HG03039 (cell line): Measurements from ENCODE around the gene PSMA7.
"Not testable (repeated sequence)": the region's sequence is repeated elsewhere in the genome, so short reads cannot be mapped to it uniquely, and the experiment has no call there.

Experiments
- ATAC-seq: cut with Tn5 transposase; IDR thresholded peaks from one replicate; pipeline ENCODE4 v1.9.1; 2021; ENCODE audit warnings: mild to moderate bottlenecking, moderate library complexity; ENCODE audit not compliant: unreplicated experiment

The PSMA7 gene

DNA sequence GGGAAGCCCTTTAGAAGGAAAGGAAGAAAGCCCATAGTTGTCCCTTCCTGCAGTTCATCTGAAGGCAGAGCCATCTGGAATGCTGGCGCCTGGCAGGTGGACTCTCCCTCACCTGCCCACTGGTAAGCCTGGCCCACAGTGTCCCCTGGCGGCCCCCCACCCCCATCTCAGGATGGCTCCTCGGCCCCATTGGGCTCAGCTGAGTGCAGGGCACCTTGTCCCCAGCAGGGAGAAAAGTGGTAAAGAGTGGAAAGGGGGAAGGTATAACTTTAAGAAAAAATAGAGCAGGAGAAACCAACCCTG, 13.0 kb upstream of the PSMA7 start:
- ATAC-seq: no peak

DNA sequence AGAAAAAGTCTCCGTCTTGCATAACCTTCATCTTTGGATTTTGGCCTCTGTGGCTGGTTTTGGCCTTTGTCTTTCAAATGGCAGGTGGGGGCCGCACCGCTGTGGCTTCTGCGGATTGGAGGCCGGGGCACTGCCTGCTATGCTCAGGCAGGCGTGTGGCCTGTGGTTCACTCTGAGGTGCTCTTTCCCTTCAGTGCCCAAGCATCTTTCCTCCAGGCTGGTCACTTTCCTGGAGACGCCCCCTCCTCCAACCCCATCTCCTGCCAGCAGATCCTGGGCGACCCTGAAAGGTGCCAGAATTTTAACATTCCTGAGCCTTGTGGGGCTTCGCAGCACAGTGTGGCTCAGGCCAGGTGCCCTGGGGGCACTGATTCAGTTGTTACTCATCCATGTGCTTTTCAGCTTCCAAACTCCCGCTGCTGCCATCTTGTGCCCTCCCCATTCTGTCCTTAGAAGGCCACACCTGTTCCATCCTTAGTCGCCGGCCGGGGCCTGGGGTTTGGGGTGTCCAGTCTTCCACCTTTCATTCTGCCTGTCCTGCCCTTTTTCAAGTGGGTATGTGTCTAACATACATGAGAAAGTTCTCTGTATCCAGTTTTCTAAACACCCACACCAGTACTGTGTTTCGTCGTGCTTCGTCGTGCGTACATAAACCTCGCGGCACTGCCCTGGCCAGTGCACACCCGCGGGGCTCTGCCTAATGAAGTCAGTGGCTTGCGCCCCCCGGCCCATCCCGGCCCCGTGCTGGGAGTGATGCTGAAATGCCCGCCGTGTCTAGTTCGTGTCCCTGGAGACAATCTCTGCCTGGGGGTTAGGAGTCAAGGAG, 12.4 kb upstream of the PSMA7 start:
- ATAC-seq: no peak

DNA sequence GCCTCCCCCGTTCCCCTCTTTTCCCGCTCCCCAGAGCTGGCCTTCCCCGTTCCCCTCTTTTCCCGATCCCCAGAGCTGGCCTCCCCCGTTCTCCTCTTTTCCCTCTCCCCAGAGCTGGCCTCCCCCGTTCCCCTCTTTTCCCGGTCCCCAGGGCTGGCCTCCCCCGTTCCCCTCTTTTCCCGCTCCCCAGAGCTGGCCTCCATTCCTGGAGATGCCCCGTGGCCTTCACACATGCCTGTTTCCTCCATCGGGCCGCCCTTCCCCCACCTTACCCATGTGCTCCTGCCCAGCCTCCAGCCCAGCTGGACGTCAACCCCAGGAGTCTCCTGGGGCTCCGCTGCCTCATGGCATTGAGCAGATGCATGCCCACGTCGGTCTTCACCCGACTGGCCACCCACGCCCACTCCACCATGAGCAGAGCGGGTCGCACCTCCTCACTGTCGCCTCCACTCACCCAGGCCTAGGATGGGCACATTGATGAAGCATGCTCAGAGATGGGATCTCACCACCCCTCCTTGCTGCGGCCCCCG, 8.7 kb upstream of the PSMA7 start:
- no peak for ATAC-seq

DNA sequence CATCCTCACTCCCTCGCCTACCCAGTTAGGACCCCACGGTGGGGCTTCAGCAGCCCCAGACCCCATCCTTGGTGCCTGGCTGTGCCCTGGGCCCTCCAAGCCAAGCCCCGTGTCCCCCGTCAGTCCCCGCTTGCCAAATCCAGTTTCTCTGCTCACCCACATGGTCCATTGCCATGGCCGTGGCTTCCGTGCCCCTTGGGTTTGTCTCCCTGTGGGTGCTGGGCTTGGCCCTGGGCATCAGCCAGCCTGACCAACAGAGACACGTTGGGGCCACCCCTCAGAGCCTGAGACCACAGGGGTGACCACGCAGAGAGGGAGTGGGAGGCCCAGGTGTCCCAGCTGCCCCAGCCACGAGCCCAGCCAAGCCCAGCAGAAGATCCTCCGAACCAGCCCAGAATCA, 8.0 kb upstream of the PSMA7 start:
- no peak for ATAC-seq

DNA sequence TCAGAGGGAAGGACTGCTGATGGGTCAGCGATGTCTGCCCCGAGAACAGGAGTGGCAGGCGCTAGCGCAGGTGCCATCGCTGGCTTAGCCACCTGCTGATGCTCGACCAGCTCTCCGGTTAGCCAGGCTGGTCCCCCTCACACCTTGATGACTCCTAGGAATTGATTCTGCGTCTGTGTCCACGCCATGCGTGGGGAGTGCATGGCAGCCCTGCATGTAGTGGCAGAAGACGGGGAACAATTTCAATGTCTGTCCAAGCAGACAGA, 7.0 kb upstream of the PSMA7 start:
- no peak for ATAC-seq

DNA sequence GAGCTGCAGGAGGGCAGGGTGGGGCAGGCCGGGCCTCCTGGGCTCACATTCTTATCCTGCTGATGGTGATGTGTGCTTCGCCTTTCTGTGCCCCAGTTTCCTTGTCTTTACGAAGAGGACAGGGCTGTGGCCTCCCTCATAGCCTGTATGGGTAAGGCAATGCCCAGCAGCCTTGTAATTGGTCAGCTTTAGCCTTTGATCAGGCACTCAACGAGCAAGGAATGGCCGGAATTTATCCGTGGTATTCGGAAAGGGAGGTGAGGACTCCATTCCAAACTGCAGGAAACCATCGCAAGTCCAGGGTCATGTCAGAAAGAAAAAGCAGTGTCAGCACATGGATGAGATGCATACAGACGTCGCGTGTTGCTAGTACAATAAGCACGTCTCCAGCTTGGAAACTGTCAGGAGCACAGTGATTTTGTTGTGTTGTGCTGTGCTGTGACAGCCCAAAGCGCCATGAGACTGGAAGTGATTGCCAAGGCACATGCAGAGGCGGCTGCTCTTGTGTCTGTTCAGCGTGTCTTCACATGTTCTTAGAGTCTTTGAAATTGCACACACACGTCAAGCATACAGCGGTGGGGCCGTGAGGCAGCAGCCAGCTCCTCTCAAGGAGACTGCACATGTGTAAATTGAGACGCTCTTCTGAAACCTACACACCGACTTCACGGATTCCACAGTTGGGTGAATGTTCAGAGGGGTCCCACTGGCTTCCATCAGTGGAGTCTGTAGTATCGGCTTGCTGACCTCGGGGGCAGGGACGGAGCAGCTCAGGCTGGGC, 6.5 kb upstream of the PSMA7 start:
- no peak for ATAC-seq

DNA sequence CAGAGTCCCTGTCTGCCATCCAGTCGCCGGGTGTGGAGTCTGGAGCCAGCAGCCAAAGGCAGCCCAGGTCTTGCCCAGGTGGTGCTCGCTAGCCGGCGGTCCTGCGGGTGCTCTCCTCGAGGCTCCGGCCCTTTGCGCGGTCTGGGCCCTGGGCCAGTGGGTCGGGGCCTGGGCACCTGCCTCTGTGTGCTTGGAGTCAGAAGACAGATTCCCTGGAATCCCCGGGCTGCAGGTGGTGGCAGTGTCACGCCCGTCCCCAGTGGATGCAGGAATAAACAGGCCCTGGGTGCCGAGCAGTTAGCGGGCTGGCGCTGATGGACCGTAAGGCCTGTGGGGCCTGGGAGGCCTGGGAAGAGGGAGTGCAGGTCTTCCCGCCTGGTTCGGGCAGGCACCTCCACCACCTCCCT, 5.7 kb upstream of the PSMA7 start:
- ATAC-seq: no peak

DNA sequence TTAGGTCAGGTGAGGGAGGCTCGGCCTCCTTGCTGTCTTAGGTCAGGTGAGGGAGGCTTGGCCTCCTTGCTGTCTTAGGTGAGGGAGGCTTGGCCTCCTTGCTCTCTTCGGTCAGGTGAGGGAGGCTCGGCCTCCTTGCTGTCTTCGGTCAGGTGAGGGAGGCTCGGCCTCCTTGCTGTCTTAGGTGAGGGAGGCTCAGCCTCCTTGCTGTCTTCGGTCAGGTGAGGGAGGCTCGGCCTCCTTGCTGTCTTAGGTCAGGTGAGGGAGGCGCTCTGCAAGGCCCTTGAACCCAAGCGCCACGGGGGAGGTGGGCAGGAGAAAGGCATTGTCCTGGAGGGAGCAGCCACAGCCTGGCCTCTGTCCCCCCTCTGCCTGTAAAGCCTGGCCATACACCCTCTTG, 5.2 kb upstream of the PSMA7 start:
- ATAC-seq: not testable (repeated sequence)

DNA sequence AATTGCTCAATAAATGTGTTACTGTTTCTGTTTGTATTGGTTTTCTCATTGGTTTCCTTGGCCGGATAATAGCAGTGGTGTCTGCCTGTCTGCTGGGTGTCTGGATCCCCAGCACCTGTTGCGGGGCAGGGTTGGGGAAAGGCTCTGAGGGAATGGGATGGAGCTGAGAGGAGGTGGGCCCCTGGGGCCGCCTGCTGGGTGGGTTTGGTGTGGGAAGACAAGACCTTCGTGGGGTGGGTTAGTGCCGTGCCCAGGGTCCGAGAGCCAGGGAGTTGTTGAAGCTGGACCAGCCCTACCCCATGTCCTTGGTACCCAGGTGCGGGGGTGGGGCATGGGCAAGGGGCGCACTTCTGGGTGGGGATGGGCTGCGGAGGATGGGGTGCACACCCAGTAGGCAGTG, 4.3 kb upstream of the PSMA7 start:
- no peak for ATAC-seq

DNA sequence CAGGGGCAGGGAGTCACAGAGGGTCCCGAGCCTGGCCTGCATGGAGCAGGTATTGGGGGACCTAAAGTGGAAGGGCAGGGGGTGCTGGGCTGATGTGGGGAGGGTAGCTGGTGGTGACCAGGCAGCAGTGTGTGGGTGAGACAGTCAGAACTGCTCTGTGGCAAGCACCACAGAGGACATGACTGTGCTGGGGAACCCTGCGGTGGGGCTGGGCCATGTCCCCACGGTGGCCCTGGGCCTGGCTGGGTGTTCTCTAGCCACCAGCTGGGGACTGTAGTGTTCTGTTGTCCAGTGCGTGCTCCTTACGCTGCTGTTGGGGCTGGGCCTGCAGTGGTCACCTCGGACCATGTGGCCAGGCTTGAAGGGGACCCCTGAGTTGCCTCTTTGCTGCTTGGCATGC, 3.9 kb upstream of the PSMA7 start:
- no peak for ATAC-seq

DNA sequence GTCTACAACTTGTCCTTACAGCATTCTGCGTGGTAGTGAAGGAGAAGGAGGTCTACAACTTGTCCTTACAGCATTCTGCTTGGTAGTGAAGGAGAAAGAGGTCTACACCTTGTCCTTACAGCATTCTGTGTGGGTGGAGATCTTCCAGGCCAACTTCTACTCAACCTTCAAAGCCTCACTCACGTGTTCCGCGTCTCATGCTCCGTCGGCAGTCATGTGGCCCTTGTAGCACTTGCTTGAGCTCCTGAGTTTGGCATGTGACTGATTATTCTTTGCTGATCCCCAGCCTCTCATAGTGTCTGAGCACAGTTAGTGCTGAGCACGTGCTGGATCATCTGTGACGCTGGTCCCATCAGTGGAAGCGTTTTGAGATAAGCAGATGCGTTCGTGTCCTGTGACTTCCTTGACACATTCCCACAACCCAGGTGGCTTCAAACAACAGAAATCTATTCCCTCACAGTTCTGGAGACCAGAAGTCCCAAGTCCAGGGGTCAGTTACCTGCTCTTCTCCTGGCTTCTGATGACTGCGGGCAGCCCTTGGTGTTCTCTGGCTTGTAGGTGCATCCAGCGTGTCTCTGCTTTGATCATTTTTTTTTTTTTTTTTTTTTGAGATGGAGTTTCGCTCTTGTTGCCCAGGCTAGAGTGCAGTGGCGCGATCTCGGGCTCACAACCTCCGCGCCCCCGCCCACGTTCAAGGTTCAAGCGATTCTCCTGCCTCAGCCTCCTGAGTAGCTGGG, 3.0 kb upstream of the PSMA7 start:
- ATAC-seq: no peak

DNA sequence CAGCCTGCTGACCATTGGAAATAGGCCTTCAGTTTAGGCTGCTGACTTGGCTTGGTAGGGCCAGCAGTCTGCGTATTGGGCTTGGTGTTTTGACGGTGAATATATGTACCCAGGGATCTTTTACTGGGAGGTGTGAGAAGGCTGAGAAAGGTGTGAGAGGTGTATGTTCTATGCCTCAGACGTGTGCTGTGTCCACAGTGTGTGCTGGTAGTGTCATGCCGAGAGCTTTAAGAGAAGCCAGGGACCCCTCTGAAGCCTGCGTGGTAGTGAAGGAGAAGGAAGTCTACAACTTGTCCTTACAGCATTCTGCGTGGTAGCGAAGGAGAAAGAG, 2.5 kb upstream of the PSMA7 start:
- no peak for ATAC-seq

DNA sequence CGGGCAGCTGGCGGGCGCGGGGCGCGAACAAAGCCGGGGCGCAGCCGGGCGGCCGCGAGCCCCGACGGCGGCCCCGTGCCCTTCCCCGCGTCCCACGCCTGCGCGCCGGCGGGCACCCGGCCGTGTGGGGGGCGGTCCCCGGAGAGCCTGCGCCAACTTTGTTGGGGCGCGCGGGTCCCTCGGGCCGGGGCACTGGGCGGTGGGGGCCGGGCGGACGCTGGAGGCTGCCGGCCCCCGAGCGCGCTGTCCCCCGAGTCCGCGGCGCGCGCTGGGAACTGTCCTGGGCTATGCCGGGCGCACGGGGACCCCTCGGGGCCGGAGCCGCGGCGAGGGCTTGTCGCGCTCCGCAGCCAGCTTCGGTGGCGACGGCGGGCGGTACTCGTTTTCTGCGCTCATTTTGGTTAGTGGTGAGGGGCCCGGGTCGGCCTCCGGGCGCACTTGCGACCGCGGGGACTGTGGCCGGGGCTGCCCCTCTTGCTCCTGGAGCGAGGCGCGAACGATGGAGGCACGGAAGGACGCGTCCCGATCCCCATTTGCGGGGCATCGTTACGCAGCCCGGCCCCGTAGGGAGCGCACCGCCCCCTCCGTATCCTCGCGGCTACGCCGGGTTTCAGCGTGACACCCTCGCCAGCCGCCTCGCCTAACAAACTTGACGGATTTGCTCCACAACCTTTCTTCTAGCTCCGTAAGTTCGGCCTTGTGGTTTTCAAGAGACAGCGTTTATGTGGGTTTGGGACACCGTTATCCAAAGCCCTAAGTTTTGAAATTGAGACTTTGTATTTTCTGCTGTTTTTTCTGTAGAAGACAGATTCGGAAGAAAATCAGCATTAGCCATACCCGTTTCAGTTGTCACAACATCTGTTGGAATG, 997 bp upstream of the PSMA7 start:
- peak; percentile 31 for ATAC-seq

DNA sequence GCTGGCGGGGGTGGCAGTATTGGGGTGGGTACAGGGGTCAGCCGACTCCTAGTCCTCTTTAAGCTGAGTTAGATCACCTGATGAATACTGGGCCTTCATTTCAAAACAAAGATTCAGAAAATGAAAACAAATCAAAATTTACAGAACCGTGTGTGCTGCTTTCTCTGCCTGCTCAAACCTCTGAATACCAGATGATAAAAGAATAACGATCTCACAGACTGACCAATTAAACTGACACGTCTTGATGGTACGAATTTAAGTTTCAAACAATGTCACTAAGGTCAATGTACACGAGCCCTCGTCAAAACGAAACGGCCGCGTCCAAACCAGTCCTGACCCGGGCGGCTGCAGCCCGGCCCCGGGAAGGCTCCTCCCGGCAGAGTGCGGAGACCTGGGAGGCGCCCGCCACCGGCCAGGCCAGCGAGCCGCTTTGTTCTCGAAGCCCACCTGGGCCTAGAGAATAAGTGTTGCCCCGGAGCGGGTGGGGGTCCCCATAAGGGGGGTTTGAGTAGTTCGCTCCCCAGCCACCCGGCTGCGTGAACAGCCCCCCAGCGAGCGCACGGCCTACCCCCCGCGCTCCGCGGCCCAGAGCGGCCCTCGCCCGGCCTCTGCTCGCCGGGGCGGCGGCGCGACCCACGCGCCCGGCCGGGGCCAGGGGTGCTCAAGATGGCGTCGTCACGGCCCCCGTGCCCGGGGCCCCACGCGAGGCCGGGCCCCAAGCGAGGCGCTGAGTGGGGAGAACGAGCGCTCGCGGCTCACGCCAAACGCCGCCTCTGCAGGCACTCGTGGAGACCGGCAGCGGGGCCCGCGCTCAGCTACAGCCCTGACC, 728 bp downstream of the PSMA7 start:
- peak; percentile 4 for ATAC-seq

DNA sequence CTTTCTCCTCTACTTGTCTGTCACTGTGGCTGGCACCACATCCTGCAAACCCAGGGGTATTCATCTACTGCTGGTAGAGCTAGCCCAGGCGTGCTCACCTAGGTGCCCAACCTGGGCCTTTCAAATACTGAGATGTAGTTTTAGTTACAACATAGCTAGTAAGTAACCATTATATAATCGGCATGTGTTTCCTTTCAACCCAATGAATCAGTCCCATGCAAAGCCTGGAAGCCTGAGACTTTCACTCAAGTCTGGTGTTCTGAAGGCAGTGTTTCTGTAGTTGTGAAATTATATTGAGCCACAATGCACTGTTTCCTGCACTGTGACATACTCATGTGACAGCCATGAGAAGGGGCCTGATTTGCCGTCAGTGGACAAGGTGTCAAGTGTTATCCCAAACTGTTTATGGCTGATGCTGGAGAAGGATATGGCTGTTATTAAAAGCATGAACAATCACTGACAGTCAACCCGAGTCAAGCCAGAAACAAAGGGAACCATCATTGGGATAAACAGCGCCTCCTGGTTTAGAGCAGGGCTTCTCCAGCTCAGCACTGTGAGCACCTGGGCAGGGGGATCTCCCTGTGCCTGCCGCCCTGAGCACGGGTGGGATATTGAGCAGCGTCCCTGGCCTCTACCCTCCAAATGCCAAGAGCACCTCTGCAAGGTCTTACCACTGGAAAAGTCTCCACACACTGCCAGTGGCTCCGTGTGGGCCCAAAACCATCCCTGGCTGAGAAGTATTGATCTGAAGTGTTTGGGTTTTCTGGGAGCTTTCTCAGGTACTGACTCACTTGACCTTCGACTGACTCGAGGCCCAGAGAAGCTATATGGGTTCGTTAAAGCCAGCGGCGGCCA, 1.6 kb downstream of the PSMA7 start:
- ATAC-seq: no peak

DNA sequence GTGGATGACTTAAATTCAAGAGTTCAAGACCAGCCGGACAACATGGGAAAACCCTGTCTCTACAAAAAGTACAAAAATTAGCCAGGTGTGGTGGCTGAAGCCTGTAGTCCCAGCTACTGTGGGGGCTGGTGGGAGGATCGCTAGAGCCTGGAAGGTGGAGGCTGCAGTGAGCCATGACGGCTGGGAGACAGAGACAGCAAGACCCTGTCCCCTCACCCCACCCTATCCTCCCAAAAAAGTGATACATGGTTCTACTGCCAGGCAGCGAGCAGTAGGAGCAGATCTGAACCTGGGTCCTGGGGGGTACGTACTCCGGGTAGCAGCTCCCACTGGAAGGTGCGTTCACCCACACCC, 2.2 kb downstream of the PSMA7 start:
- ATAC-seq: no peak

DNA sequence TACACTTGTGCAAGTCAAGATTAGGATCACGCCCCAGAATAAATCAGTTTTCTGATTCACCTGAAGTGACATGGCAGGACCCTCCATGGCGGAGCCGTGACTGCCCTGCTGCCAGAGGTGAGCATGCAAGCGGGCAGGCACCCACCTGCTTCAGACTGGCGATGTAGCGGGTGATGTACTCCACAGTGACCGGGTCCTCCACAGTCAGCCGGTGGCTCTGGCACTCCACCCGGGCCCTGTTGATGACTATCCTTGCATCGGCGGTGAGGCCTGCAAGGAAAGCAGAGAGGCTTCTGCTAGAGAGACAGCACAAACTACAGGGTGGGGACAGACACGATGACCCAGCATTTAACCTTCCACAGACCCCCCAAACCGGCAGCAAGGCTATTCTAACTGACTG, 3.6 kb downstream of the PSMA7 start:
- ATAC-seq: no peak

DNA sequence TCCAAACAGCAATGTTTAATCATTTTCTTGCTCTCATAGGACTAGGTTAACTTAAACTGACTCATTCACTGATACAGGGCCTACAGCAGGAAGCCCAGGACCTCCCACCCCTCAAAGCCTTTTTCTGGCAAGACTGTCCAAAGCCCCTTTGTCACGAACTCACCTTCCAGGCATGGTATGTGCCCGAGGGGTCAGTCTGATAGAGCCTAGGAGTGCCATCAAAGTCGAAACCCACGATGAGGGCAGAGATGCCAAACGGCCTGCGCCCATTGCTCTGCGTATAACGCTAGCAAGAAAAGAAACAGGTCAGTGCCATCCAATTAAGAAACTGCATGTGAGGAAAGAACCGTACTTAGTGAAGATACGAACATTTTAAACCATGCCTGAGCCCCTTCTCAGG, 4.3 kb downstream of the PSMA7 start:
- no peak for ATAC-seq

DNA sequence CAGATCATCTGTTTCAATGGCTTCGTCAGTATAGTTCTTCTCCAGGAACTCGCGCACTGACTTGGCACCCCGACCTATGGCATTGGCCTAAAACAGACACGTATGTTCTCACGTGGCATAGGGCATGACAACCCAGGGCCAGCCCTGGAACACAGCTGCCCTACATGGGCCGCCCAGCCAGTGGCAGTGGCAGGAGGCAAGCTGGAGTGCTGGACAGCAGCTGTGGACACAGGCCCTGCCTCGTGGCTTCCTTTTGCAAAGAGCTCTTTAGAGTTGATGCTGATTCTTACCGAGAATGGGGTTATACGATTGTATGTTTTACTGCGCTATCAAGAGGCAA, 5.0 kb downstream of the PSMA7 start:
- no peak for ATAC-seq
